ENCODE measurements around the gene WDR83. TPM values are rescaled to one million over a fixed set of nuclear protein-coding genes. Genes with fewer than 3 reads are reported as not detected.
A peak's percentile ranks its signal among the peaks of the same experiment; 100 is the strongest.

Gene WDR83
- total RNA-seq, 1 donor from 2014 or later = 20.8 TPM

- Mint-ChIP-seq H3K4me3 (peak overlapping the region; percentile 35), H3K36me3 (ENCODE audit: low read depth) (peaks cover 54% of the 10 kb centered on the region), H3K27ac (no peak overlapping the region), H3K27me3 (no peaks in the 10 kb centered on the region), H3K9me3 (no peaks in the 10 kb centered on the region), H3K4me1 (peaks cover 25% of the 10 kb centered on the region)
- CTCF ChIA-PET = interaction anchor here (1.1 kb wide), 1 partner anchor 116 kb away, joined by 3 read pairs; no protein-coding TSS in a partner anchor
- intact Hi-C loops (cut with micrococcal nuclease) = loop anchor here (5.0 kb wide), 1 partner anchor 42 kb away; the partner anchor contains the start of gene TNPO2
- DNase-seq (no peak), ATAC-seq (ENCODE audit: low read depth) (no peak)
- POLR2A ChIA-PET = interaction anchor here (2.2 to 2.8 kb wide), 3 partner anchors 9 to 17 kb away, joined by 25 to 69 read pairs (median 51); partner anchors contain the start of genes FBXW9, MAN2B1 and WDR83
- TF ChIP-seq, protein P1, sequence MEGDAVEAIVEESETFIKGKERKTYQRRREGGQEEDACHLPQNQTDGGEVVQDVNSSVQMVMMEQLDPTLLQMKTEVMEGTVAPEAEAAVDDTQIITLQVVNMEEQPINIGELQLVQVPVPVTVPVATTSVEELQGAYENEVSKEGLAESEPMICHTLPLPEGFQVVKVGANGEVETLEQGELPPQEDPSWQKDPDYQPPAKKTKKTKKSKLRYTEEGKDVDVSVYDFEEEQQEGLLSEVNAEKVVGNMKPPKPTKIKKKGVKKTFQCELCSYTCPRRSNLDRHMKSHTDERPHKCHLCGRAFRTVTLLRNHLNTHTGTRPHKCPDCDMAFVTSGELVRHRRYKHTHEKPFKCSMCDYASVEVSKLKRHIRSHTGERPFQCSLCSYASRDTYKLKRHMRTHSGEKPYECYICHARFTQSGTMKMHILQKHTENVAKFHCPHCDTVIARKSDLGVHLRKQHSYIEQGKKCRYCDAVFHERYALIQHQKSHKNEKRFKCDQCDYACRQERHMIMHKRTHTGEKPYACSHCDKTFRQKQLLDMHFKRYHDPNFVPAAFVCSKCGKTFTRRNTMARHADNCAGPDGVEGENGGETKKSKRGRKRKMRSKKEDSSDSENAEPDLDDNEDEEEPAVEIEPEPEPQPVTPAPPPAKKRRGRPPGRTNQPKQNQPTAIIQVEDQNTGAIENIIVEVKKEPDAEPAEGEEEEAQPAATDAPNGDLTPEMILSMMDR (IDR thresholded peaks at IDR 0.05) = no peak
These were observed 13.4 kb downstream of the WDR83 start for GRCh38 chr19:12680034-12680433.

- Mint-ChIP-seq H3K27me3 (no peaks in the 10 kb centered on the region), H3K9me3 (no peaks in the 10 kb centered on the region), H3K4me1 (peaks cover 24% of the 10 kb centered on the region), H3K27ac (peak within 1 kb of the TSS; percentile 95), H3K4me3 (peak within 1 kb of the TSS; percentile 94), H3K36me3 (ENCODE audit: low read depth) (peaks cover 41% of the 10 kb centered on the region)
- TF ChIP-seq, protein P1 (IDR thresholded peaks at IDR 0.05) = no peak
- intact Hi-C loops (cut with micrococcal nuclease) = loop anchor here (1.0 to 5.0 kb wide), 4 partner anchors 12 to 56 kb away; partner anchors contain the start of genes FBXW9, GET3 and TNPO2
- DNase-seq (peak; percentile 71), ATAC-seq (ENCODE audit: low read depth) (peak; percentile 78)
- CTCF ChIA-PET = interaction anchor here (1.5 kb wide), 1 partner anchor 9 kb away, joined by 5 read pairs; no protein-coding TSS in a partner anchor
- POLR2A ChIA-PET = interaction anchor here (0.5 to 2.8 kb wide), 35 partner anchors 10 to 757 kb away, joined by 3 to 69 read pairs (median 6); partner anchors contain the start of genes FBXW9, GCDH, GET3 and JUNB
These were observed 14.7 kb downstream of the WDR83 start, which contains the start of gene DHPS for GRCh38 chr19:12681074-12681987. Gene DHPS, minus strand, starts transcription at chr19:12681880. Its CDS starts 114 bp downstream, at chr19:12681766.

- TF ChIP-seq, protein P1 (IDR thresholded peaks at IDR 0.05) = no peak
- DNase-seq = no peak
- intact Hi-C loops (cut with micrococcal nuclease) = no loop called here
- peaks cover 6% of the 10 kb centered on the region for H3K4me1 Mint-ChIP-seq
- H3K4me3 Mint-ChIP-seq = no peak overlapping the region
- no peaks in the 10 kb centered on the region for H3K9me3 Mint-ChIP-seq
- ATAC-seq (ENCODE audit: low read depth) = no peak
- H3K27ac Mint-ChIP-seq = no peak overlapping the region
- CTCF ChIA-PET = interaction anchor here (0.6 to 1.2 kb wide), 2 partner anchors 8 to 145 kb away, joined by 3 to 4 read pairs; no protein-coding TSS in a partner anchor
- H3K36me3 Mint-ChIP-seq (ENCODE audit: low read depth) = peaks cover 7% of the 10 kb centered on the region
- POLR2A ChIA-PET = interaction anchor here (0.6 to 1.4 kb wide), 3 partner anchors 12 to 58 kb away, joined by 3 to 8 read pairs (median 4); no protein-coding TSS in a partner anchor
- H3K27me3 Mint-ChIP-seq = no peaks in the 10 kb centered on the region
These were observed 19.2 kb downstream of the WDR83 start for GRCh38 chr19:12685831-12686230.

DNA sequence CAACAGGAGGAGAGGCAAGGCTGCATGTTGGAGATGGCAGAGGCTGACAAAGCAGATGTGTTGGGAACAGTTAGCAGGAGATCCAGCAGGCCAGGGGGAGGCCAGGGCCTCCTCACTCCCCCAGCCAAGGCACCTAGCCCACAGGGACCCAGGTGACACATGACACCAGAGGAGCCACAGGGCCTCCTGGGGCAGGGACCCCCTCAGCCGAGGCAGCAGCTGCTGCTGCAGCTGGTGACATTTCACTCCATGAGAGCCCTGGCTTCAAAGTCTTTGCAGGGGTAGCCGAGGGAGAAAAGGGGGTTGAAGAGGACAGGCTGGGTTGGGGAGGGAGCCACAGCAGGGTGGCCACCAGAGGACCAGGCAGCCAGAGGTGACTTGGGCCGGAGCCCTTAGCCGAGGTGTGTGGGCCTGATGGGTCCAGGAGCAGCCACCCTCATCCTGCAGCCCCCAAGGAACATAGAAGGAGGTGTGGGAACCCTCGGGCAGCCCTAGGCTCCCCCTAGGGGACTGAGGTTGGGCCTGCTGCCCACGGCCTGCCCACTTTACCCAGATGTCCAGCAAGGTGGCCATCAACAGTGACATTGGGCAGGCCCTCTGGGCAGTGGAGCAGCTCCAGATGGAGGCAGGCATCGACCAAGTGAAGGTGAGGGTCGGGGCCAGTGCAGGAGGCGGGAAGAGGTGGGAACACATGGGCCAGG, 21.0 kb downstream of the WDR83 start, which contains the start of gene GNG14:
TSS of gene GNG14 (plus strand) at position 503 of the 701 bp plus-strand sequence. CDS start at position 554, 51 bp downstream.
- ATAC-seq (ENCODE audit: low read depth) (no peak), DNase-seq (no peak)
- intact Hi-C loops (cut with micrococcal nuclease) = no loop called here
- TF ChIP-seq, protein P1 (IDR thresholded peaks at IDR 0.05) = no peak
- Mint-ChIP-seq H3K4me3 (no peak within 1 kb of the TSS), H3K27me3 (no peaks in the 10 kb centered on the region), H3K36me3 (ENCODE audit: low read depth) (peaks cover 2% of the 10 kb centered on the region), H3K4me1 (no peaks in the 10 kb centered on the region), H3K9me3 (no peaks in the 10 kb centered on the region), H3K27ac (no peak within 1 kb of the TSS)
- POLR2A ChIA-PET = interaction anchor here (0.7 kb wide), 1 partner anchor 19 kb away, joined by 4 read pairs; a partner anchor contains a TSS
- CTCF ChIA-PET = no interaction called here
